Mesenteric fat pad (tissue), 1 donor: ENCODE results near the gene KIF21A. TPM values are rescaled to one million over a fixed set of nuclear protein-coding genes. Genes with fewer than 3 reads are reported as not detected.

Experiments
- DNase-seq: peaks from one replicate; pipeline ENCODE4 v3.0.0-alpha.2; 2020; ENCODE audit warnings: low spot score
- total RNA-seq: library from RNA; stranded (reverse); fragmentation: NEBNext Ultra II Directional; extraction: Animal tissue kit (Norgen Biotek cat#: 25700); gene quantifications from one replicate; pipeline ENCODE4 v1.2.1, GENCODE V29; 2021
- donor health status: DM: yes; HTN: yes; CAD: no.

Gene KIF21A
- total RNA-seq, 1 donor from 2014 or later: 19.3 TPM

- DNase-seq: no peak
These were observed 50.6 kb downstream of the KIF21A start for GRCh38 chr12:39392154-39392925.

- no peak for DNase-seq
These were observed 52.2 kb downstream of the KIF21A start for GRCh38 chr12:39390752-39391151.

- no peak for DNase-seq
These were observed 53.3 kb downstream of the KIF21A start for GRCh38 chr12:39389399-39390150.

GRCh38 chr12:39386335-39386734 is 56.6 kb downstream of the KIF21A start:
- no peak for DNase-seq

DNA sequence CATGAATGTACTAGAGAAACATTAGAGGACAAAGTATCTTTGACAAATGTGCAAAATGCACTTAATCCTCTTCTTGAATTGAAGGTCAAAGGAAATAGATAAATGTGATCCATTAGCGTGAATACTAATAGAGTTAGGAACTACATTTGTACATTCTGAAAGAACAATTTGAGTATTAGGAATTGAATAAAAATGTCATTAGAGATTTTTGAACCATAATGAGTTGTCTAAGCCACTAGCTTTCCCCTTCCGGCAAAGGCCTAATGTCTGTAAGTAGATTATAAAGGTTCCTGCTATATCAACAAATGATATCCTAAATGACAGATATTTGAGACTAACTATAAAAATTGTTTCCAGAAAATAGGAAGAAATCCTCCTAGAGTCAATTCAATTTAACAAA is 59.8 kb downstream of the KIF21A start:
- no peak for DNase-seq

DNA sequence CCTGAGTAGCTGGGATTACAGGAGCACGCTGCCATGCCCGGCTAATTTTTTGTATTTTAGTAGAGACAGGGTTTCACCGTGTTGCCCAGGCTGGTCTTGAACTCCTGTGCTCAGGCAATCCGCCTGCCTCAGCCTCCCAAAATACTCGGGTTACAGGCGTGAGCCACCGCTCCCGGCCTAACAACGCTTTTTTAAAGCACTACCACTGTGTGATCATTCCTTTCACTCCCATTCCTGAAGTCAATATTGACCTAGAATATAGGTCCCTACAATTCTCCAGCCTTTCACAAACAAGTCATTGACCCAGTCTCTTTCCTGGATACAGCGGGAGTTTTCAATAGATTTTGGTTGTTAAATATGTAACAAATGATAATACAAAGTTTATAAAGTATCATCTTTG is 62.8 kb downstream of the KIF21A start:
- no peak for DNase-seq

GRCh38 chr12:39378341-39378740 is 64.6 kb downstream of the KIF21A start:
- DNase-seq: no peak

GRCh38 chr12:39375206-39375808 is 67.6 kb downstream of the KIF21A start:
- DNase-seq: no peak

DNA sequence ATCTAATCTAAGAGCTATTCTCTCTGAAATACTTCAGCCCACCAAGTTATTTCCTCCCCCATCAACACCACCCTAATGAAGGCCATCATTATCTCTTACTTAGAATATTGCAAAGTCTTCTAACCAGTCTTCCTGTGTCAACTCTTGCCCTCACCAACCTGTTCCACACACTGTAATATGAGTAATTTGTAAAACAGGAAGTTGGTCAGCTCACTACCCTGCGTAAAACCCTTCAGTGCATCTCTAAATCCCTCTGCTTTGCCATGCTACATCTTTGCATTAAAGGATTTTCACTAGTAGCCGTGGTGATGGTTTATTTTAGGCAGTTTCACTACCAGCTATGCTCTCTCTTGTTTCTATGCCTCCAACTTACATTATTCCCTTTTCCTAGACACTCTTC is 70.0 kb downstream of the KIF21A start:
- DNase-seq: no peak

- DNase-seq: no peak
These were observed 70.6 kb downstream of the KIF21A start for GRCh38 chr12:39372204-39372925.

GRCh38 chr12:39369756-39370155 is 73.2 kb downstream of the KIF21A start:
- no peak for DNase-seq

DNA sequence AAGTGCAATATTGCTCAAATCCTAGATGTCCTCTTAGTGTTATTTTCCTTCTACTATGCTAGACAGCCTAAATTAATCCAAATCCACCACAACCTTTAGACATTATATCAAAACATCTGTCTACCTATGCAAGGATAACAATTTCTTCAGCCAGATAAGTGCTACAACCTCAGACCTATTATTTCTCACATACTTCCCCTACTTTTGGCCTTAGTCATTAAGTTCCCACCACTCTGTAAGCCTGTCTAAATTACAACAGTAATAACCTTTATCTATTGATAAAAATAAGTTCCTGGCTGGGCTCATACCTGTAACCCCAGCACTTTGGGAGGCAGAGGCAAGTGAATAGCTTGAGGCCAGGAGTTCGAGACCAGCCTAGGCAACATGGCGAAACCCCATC is 74.0 kb downstream of the KIF21A start:
- DNase-seq: no peak

GRCh38 chr12:39368096-39368495 is 74.8 kb downstream of the KIF21A start:
- DNase-seq: no peak

- DNase-seq: no peak
These were observed 75.4 kb downstream of the KIF21A start for GRCh38 chr12:39367494-39367893.

DNA sequence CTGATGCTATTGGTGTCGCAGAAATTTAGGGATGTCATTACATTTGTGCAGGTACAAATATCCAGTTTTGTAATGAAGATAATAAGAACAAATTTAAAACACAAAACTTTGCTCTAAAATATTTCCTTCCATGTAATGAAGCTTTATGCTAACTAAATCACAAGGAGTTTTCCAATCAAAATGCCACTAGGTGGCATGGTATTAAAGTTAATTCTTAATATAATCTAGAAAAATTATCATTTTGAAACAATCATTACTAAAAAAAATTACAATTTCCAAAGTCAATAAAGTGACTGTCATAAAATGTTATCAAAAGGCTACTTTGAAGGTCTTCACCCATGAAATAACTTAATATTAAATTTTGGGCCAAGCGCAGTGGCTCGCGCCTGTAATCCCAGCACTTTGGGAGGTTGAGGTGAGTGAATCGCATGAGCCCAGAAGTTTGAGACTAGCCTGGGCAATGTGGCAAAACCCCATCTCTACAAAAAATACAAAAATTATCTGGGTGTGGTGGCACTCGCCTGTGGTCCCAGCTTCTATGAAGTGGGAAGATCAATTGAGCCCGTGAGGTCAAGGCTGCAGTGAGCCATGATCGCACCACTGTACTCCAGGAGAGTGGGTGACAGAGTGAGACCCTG is 77.4 kb downstream of the KIF21A start:
- no peak for DNase-seq

- no peak for DNase-seq
These were observed 78.7 kb downstream of the KIF21A start for GRCh38 chr12:39364196-39364595.

DNA sequence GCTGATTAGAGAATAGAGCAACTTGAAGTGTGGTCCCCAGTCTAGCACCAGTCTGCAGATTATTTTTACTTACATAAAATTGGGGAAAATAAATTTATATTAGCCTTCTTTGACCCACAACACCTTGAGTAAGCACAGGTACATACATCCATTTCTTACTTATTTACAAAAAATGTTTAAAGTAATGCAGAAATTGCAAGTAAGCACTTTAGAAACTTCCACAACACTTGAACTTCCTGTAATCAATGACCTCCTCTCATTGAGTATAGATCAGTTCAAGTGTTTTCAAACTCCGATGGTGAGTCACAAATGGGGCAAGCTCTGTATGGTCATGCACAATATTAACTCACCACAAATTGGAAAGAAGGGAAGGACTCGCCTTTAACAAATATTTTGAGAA is 83.3 kb downstream of the KIF21A start:
- no peak for DNase-seq

DNA sequence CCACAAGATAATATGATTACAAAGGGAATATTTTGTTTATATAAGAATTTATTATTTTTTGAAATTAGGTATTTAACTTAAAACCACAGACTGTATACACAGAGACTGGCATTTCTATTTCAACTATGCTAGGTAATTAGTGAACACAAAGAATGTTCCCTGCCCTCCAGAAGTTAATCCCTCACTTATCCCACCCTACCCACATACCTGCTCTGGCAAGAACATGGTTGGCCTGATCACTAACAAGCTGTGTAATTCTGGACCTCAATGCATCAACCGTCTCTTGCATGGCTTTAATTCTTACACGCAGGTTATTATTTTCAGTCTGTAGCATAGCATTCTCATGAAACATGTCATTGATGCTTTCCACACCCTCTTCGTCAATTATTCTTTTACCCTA is 85.9 kb downstream of the KIF21A start:
- DNase-seq: no peak

- no peak for DNase-seq
These were observed 87.1 kb downstream of the KIF21A start for GRCh38 chr12:39355841-39356240.

GRCh38 chr12:39354955-39355354 is 88.0 kb downstream of the KIF21A start:
- DNase-seq: no peak

- no peak for DNase-seq
These were observed 90.4 kb downstream of the KIF21A start for GRCh38 chr12:39352471-39353017.
